ENCODE data around the gene UBR4.
"Not testable (repeated sequence)": the region's sequence is repeated elsewhere in the genome, so short reads cannot be mapped to it uniquely, and the experiment has no call there.

The UBR4 gene

GRCh38 chr1:19209990-19210771, at the start of gene UBR4:
Gene UBR4, minus strand, starts transcription at chr1:19210266. Its CDS starts 18 bp downstream, at chr1:19210248.
- no peak for TF ChIP-seq CTCF (IDR thresholded peaks at IDR 0.05; ENCODE audit: insufficient read depth, low read depth, low read length, missing control alignments)
- peak; percentile 98 for DNase-seq (ENCODE audit: low read depth)
- H3K4me3 ChIP-seq (ENCODE audit: low read depth, low read length) = peak within 1 kb of the TSS; percentile 77

- TF ChIP-seq CTCF (IDR thresholded peaks at IDR 0.05; ENCODE audit: insufficient read depth, low read depth, low read length, missing control alignments) = no peak
- H3K4me3 ChIP-seq (ENCODE audit: low read depth, low read length) = no peak overlapping the region
- DNase-seq (ENCODE audit: low read depth) = no peak
Measured at GRCh38 chr1:19258353-19258752, 48.3 kb upstream of the UBR4 start.

- no peak for DNase-seq (ENCODE audit: low read depth)
- no peak overlapping the region for H3K4me3 ChIP-seq (ENCODE audit: low read depth, low read length)
- TF ChIP-seq CTCF (IDR thresholded peaks at IDR 0.05; ENCODE audit: insufficient read depth, low read depth, low read length, missing control alignments) = no peak
Measured at GRCh38 chr1:19257178-19257914, 47.3 kb upstream of the UBR4 start.

DNA sequence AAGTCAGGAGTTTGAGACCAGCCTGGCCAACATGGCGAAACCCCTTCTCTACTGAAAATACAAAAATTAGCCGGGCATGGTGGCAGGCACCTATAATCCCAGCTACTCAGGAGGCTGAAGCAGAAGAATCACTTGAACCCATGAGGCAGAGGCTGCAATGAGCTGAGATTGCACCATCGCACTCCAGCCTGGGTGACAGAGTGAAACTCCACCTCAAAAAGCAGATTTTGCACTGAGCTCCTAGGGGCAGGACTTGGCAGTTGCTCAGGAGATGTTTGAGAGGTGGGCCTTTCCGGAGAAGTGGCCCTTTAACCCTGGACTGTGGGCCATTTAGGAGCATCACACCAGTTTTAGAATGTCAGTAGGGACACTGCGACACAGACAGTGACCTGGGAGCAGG, 46.2 kb upstream of the UBR4 start:
- DNase-seq (ENCODE audit: low read depth); H3K4me3 ChIP-seq (ENCODE audit: low read depth, low read length): not testable (repeated sequence)

DNA sequence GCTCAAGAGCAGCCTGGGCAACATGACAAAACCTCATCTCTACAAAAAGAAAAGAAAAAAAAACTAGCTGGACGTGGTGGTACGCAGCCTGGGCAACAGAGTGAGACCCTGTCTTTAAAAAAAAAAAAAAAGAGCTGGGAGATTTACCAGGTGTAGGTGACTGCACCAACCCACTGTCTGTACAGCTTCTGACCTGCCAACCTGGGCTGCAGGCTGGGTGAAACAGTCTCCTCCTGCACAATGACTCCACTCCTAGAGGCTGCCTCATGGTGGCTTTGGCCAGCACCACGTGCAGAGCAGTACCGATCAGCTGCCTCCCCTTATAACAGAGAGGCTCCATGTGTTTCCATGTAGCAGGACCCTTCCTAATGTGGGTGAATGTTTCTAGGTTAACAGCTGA, 45.2 kb upstream of the UBR4 start:
- TF ChIP-seq CTCF (IDR thresholded peaks at IDR 0.05; ENCODE audit: insufficient read depth, low read depth, low read length, missing control alignments) = no peak
- no peak overlapping the region for H3K4me3 ChIP-seq (ENCODE audit: low read depth, low read length)
- no peak for DNase-seq (ENCODE audit: low read depth)

GRCh38 chr1:19254416-19254815, 44.4 kb upstream of the UBR4 start:
- TF ChIP-seq CTCF (IDR thresholded peaks at IDR 0.05; ENCODE audit: insufficient read depth, low read depth, low read length, missing control alignments) = no peak
- no peak for DNase-seq (ENCODE audit: low read depth)
- no peak overlapping the region for H3K4me3 ChIP-seq (ENCODE audit: low read depth, low read length)

- no peak for TF ChIP-seq CTCF (IDR thresholded peaks at IDR 0.05; ENCODE audit: insufficient read depth, low read depth, low read length, missing control alignments)
- peak within 1 kb of the TSS; percentile 85 for H3K4me3 ChIP-seq (ENCODE audit: low read depth, low read length)
- DNase-seq (ENCODE audit: low read depth) = peak; percentile 87
Measured at GRCh38 chr1:19251305-19252196, 41.5 kb upstream of the UBR4 start, which contains the start of the genes EMC1 and MRTO4. Gene EMC1, minus strand, starts transcription at chr1:19251524. Its CDS starts 15 bp downstream, at chr1:19251509. Gene MRTO4, plus strand, starts transcription at chr1:19251805. Its CDS starts 31 bp downstream, at chr1:19251836.

All from GM12865 (cell line).